ENCODE measurements around the gene PACSIN2.

PACSIN2 gene

GRCh38 chr22:43038325-43038724 is 23.4 kb upstream of the PACSIN2 start:
- H3K27me3 ChIP-seq (ENCODE audit: low read length), result no peaks in the 10 kb centered on the region
- H3K9ac ChIP-seq (ENCODE audit: low read length), result no peak overlapping the region
- no peaks in the 10 kb centered on the region for H3K9me3 ChIP-seq (ENCODE audit: insufficient read depth, low read length)
- no peaks in the 10 kb centered on the region for H3K9me2 ChIP-seq (replicated peaks; ENCODE audit: insufficient read depth, low read length)
- no peaks in the 10 kb centered on the region for H4K20me1 ChIP-seq (ENCODE audit: low read depth, low read length)
- no peaks in the 10 kb centered on the region for H3F3A ChIP-seq (ENCODE audit: insufficient read depth)
- no peak overlapping the region for H3K27ac ChIP-seq (ENCODE audit: low read depth, low read length)
- no peak overlapping the region for H3K4me3 ChIP-seq (ENCODE audit: insufficient read depth, low read length, poor library complexity, severe bottlenecking)
- no peak overlapping the region for H2AFZ ChIP-seq (ENCODE audit: low read depth, low read length, severe bottlenecking)
- TF ChIP-seq CTCF (IDR thresholded peaks at IDR 0.05; ENCODE audit: insufficient read depth, low read length, poor library complexity, severe bottlenecking) (no peak), EZH2phosphoT487 (conservative IDR thresholded peaks at IDR 0.05; ENCODE audit: low read length) (no peak)
- H3K4me2 ChIP-seq (ENCODE audit: low read depth, low read length, poor library complexity, severe bottlenecking), result no peak overlapping the region
- H3K79me2 ChIP-seq (ENCODE audit: insufficient read depth, low read length), result no peaks in the 10 kb centered on the region
- H3K36me3 ChIP-seq (ENCODE audit: low read length), result no peaks in the 10 kb centered on the region

- Histone ChIP-seq H2AFZ (ENCODE audit: low read depth, low read length, severe bottlenecking) (no peak overlapping the region), H3K9ac (ENCODE audit: low read length) (no peak overlapping the region), H3K4me2 (ENCODE audit: low read depth, low read length, poor library complexity, severe bottlenecking) (no peak overlapping the region), H3K4me3 (ENCODE audit: insufficient read depth, low read length, poor library complexity, severe bottlenecking) (no peak overlapping the region), H3K79me2 (ENCODE audit: insufficient read depth, low read length) (no peaks in the 10 kb centered on the region), H3K27ac (ENCODE audit: low read depth, low read length) (no peak overlapping the region), H3K27me3 (ENCODE audit: low read length) (no peaks in the 10 kb centered on the region), H4K20me1 (ENCODE audit: low read depth, low read length) (no peaks in the 10 kb centered on the region), H3K9me2 (replicated peaks; ENCODE audit: insufficient read depth, low read length) (no peaks in the 10 kb centered on the region), H3K9me3 (ENCODE audit: insufficient read depth, low read length) (no peaks in the 10 kb centered on the region), H3K36me3 (ENCODE audit: low read length) (no peaks in the 10 kb centered on the region), H3F3A (ENCODE audit: insufficient read depth) (no peaks in the 10 kb centered on the region)
- TF ChIP-seq EZH2phosphoT487 (conservative IDR thresholded peaks at IDR 0.05; ENCODE audit: low read length), result no peak
- no peak for TF ChIP-seq CTCF (IDR thresholded peaks at IDR 0.05; ENCODE audit: insufficient read depth, low read length, poor library complexity, severe bottlenecking)
Measured at GRCh38 chr22:43036282-43036829, 21.4 kb upstream of the PACSIN2 start.

GRCh38 chr22:43035250-43035649 is 20.3 kb upstream of the PACSIN2 start:
- Histone ChIP-seq H3K4me3 (ENCODE audit: insufficient read depth, low read length, poor library complexity, severe bottlenecking) (no peak overlapping the region), H3K4me2 (ENCODE audit: low read depth, low read length, poor library complexity, severe bottlenecking) (no peak overlapping the region), H2AFZ (ENCODE audit: low read depth, low read length, severe bottlenecking) (no peak overlapping the region), H3K79me2 (ENCODE audit: insufficient read depth, low read length) (no peaks in the 10 kb centered on the region), H3K9me3 (ENCODE audit: insufficient read depth, low read length) (no peaks in the 10 kb centered on the region), H3K27ac (ENCODE audit: low read depth, low read length) (no peak overlapping the region), H3K27me3 (ENCODE audit: low read length) (no peaks in the 10 kb centered on the region), H3K9me2 (replicated peaks; ENCODE audit: insufficient read depth, low read length) (no peaks in the 10 kb centered on the region), H4K20me1 (ENCODE audit: low read depth, low read length) (no peaks in the 10 kb centered on the region), H3K36me3 (ENCODE audit: low read length) (no peaks in the 10 kb centered on the region), H3F3A (ENCODE audit: insufficient read depth) (no peaks in the 10 kb centered on the region), H3K9ac (ENCODE audit: low read length) (no peak overlapping the region)
- TF ChIP-seq EZH2phosphoT487 (conservative IDR thresholded peaks at IDR 0.05; ENCODE audit: low read length) (no peak), CTCF (IDR thresholded peaks at IDR 0.05; ENCODE audit: insufficient read depth, low read length, poor library complexity, severe bottlenecking) (no peak)
